Measurements from ENCODE around the gene SLC66A2.
A peak's percentile ranks its signal among the peaks of the same experiment; 100 is the strongest.
"Not testable (repeated sequence)": the region's sequence is repeated elsewhere in the genome, so short reads cannot be mapped to it uniquely, and the experiment has no call there.

SLC66A2 gene

DNA sequence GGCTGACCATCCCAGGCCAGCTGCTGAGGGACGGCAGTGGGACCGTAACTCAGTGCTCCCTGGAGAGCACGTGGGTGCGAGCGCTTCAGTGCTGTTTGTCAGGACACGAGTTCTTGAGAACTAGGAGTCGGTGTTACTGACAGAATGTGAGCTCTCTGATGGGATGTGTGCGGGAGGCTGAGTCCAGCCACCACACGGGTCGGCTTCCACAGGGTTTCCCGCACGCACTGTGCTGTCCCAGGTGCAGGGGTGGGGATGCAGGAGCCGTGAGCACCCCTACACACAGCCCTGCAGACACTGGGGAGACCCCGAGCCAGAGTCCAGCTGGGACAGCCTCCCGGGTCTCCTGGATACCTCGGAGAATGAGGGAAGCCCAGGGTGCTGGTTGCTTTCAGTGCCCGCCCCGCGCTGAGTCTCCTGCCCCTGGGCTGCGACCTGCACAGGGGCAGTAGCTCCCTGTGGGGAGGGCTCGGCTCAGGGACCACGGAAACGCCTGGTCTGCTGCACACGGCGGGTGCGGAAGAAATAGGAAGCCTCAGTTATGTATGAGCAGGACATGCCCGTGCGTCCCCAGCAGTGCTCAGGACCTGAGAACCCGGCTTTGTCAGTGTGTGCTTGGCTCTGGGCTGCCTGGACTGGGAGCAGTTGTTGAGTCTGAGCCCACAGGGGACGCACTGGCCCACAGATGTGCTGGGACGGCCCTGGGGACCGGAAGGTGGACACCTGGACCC, 82.5 kb downstream of the SLC66A2 start:
- ATAC-seq (replicated peaks), result no peak

DNA sequence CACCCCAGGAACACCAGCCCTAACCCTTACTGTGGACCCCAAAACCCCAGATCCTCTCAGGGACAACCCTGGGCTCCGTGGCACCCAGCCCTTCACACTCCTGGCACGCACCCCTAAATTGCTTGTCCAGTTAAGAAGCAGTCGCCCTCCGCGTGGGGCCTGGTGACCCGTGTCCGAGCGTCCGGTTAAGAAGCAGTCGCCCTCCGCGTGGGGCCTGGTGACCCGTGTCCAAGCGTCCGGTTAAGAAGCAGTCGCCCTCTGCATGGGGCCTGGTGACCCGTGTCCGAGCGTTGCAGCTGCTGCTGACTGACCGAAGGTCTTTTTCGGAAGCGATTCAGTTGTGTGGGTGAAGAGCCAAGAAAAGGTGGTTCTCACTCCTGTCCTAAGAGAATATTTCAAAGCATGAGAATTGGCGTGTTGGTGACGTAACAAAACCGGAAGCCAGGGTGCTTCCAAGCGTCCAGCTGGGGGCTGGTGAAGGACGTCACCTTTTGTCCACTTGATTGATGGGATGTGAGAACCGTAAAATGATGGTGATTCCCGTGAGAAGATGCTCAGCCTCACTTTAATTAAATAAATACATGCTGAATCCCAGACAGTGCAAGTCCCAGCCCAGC, 83.2 kb downstream of the SLC66A2 start:
- H3K27ac Mint-ChIP-seq, result no peak overlapping the region
- H3K4me1 Mint-ChIP-seq, result peaks cover 0 to 5% of the 10 kb centered on the region in 2 donors
- no peaks in the 10 kb centered on the region for H3K9me3 Mint-ChIP-seq
- ATAC-seq (replicated peaks) (no peak), DNase-seq (no peak)
- H3K36me3 Mint-ChIP-seq, result no peaks in the 10 kb centered on the region
- no peak overlapping the region for H3K4me3 Mint-ChIP-seq
- peaks cover 0 to 4% of the 10 kb centered on the region in 2 donors for H3K27me3 Mint-ChIP-seq

More for the DNA sequence above, 82.5 kb downstream of the SLC66A2 start:
- peaks cover 0 to 4% of the 10 kb centered on the region in 2 donors for H3K27me3 Mint-ChIP-seq
- peaks cover 0 to 5% of the 10 kb centered on the region in 2 donors for H3K4me1 Mint-ChIP-seq
- no peaks in the 10 kb centered on the region for H3K9me3 Mint-ChIP-seq
- no peak overlapping the region for H3K4me3 Mint-ChIP-seq
- no peak overlapping the region for H3K27ac Mint-ChIP-seq
- no peak for DNase-seq
- H3K36me3 Mint-ChIP-seq, result no peaks in the 10 kb centered on the region

DNA sequence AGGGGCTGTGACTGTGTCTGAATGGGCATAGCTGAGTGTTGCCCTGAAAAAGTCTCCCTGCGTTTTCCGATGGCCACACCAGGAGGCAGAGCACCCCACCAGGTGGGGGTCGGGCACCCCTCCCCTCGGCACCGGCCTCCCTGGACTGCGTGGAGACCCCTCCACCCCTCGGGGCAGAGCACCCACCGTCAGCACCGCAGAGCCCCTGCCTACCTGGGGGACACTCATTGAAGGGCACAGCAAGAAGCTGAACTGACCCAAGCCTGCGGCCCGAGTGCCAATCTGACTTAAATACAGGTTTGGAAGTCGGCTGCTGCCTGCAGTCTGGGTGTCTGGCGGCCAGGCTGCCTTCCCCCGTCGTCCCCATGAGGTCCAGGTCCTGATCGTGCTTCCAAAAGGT, 83.8 kb downstream of the SLC66A2 start:
- ATAC-seq (replicated peaks) (no peak), DNase-seq (no peak)
- H3K27ac Mint-ChIP-seq, result no peak overlapping the region
- H3K4me3 Mint-ChIP-seq, result no peak overlapping the region
- H3K9me3 Mint-ChIP-seq, result peaks cover 0 to under 1% of the 10 kb centered on the region in 2 donors
- peaks cover 0 to 4% of the 10 kb centered on the region in 2 donors for H3K27me3 Mint-ChIP-seq
- peaks cover 0 to 4% of the 10 kb centered on the region in 2 donors for H3K4me1 Mint-ChIP-seq
- H3K36me3 Mint-ChIP-seq, result no peaks in the 10 kb centered on the region

DNA sequence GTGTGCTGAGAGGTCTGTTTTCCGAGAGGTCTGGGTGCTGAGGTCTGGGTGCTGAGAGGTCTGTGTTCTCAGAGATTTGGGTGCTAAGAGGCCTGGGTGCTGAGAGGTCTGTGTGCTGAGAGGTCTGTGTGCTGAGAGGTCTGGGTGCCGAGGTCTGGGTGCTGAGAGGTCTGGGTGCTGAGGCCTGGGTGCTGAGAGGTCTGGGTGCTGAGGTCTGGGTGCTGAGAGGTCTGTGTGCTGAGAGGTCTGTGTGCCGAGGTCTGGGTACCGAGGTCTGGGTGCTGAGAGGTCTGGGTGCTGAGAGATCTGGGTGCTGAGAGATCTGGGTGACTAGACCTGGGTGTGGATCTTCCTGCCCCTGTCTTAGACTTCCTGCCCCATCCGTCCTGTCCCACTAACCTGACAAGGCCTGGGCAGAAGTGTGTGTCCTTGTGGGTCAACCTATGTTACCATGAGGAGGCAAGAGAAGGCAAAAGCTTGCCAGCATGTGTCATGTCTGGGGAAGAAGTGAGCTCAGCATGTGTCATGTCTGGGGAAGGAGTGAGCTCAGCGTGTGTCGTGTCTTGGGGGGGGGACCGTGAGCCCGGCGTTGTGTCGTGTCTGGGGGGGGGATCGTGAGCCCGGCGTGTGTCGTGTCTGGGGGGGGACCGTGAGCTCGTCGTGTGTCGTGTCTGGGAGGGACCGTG, 84.4 kb downstream of the SLC66A2 start:
- Mint-ChIP-seq H3K9me3 (peaks cover under 1 to 3% of the 10 kb centered on the region in 2 donors), H3K4me3 (no peak overlapping the region), H3K27ac (no peak overlapping the region), H3K36me3 (no peaks in the 10 kb centered on the region), H3K27me3 (peaks cover under 1 to 3% of the 10 kb centered on the region in 2 donors), H3K4me1 (no peaks in the 10 kb centered on the region)
- DNase-seq, result no peak
- no peak for ATAC-seq (replicated peaks)

DNA sequence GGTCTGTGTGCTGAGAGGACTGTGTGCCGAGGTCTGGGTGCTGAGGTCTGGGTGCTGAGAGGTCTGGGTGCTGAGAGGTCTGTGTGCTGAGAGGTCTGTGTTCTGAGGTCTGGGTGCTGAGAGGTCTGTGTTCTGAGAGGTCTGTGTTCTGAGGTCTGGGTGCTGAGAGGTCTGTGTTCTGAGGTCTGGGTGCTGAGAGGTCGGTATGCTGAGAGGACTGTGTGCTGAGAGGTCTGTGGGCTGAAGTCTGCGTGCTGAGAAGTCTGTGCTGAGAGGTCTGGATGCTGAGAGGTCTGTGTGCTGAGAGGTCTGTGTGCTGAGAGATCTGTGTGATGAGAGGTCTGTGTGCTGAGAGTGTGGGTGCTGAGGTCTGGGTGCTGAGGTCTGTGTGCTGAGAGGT, 85.5 kb downstream of the SLC66A2 start:
- not testable (repeated sequence) for H3K9me3 Mint-ChIP-seq; H3K36me3 Mint-ChIP-seq; DNase-seq; H3K4me3 Mint-ChIP-seq; H3K27ac Mint-ChIP-seq; H3K4me1 Mint-ChIP-seq; ATAC-seq (replicated peaks); H3K27me3 Mint-ChIP-seq

DNA sequence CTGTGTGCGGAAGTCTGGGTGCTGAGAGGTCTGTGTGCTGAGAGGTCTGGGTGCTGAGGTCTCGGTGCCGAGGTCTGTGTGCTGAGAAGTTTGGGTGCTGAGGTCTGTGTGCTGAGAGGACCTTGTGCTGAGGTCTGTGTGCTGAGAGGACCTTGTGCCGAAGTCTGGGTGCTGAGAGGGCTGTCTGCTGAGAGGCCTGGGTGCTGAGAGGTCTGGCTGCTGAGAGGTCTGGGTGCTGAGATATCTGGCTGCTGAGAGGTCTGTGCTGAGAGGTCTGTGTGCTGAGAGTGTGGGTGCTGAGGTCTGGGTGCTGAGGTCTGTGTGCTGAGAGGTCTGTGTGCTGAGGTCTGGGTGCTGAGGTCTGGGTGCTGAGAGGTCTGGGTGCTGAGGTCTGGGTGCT, 86.5 kb downstream of the SLC66A2 start:
- peaks cover 3 to 13% of the 10 kb centered on the region in 2 donors for H3K27me3 Mint-ChIP-seq
- not testable (repeated sequence) for ATAC-seq (replicated peaks); DNase-seq; H3K36me3 Mint-ChIP-seq; H3K4me1 Mint-ChIP-seq; H3K9me3 Mint-ChIP-seq; H3K4me3 Mint-ChIP-seq; H3K27ac Mint-ChIP-seq

DNA sequence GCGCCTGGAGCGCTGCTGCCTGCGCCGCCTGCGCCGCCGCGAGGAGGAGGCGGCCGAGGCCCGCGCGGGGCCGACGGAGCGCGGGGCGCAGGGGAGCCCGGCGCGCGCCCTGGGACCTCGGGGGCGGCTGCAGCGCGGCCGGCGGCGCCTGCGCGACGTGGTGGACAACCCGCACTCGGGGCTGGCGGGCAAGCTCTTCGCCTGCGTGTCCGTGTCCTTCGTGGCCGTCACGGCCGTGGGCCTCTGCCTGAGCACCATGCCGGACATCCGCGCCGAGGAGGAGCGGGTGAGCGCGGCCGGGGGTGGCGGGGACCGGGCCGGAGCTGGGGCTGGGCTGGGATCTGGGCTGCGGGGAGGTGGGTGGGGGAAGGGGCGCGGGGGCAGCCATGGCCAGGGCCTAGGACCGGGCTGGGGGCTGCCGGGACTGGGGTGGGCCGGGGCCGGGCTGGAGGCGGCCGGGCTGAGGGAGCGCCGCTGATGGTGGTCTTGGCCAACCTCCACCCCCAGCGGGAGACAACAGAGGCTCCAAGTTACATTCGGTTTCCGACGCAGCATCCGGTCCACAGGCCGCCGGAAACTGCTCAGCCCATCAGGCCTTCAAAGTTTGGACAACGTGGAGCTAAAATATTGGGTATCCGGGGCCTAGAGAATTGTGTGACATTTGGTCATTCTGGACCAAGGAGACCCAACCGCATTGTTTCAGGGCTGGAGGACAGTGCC, 87.3 kb downstream of the SLC66A2 start:
- Mint-ChIP-seq H3K9me3 (peaks cover 7 to 8% of the 10 kb centered on the region in 2 donors), H3K4me1 (no peaks in the 10 kb centered on the region), H3K36me3 (no peaks in the 10 kb centered on the region), H3K27me3 (peaks cover 3 to 13% of the 10 kb centered on the region in 2 donors), H3K27ac (no peak overlapping the region), H3K4me3 (no peak overlapping the region)
- ATAC-seq (replicated peaks), result no peak
- no peak for DNase-seq

DNA sequence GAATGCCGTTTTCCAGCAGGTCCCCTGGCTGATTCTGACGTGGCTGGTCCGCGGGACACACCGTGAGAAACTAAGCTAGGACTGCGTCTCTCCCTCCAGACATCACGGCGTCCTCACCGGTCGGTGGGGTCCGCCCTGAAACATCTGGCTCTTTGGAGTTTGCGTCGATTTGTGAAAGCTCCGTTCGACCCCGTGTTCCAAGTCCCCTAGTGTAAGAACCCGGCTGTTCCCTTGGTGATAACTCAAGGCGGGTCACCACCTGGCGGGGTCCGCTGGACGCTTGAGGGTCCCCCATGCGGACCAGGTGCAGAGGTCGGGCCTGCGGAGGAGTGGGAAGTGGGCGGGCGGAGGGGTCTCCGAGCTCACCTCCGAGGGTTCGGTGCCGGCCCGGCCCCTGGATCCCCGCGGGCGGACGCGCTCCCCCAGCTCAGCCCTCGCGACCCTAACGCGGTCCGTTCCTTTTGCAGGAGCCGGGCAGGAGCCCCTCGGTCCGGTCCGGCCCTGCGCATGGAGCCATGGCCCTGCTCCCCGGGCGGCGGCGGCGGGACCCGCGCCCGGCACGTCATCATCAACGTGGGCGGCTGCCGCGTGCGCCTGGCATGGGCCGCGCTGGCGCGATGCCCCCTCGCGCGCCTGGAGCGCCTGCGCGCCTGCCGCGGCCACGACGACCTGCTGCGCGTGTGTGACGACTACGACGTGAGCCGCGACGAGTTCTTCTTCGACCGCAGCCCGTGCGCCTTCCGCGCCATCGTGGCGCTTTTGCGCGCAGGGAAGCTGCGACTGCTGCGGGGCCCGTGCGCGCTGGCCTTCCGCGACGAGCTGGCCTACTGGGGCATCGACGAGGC, 88.1 kb downstream of the SLC66A2 start:
- ATAC-seq (replicated peaks) (no peak), DNase-seq (no peak)
- H3K9me3 Mint-ChIP-seq, result peaks cover 7 to 8% of the 10 kb centered on the region in 2 donors
- no peaks in the 10 kb centered on the region for H3K4me1 Mint-ChIP-seq
- peaks cover 3 to 13% of the 10 kb centered on the region in 2 donors for H3K27me3 Mint-ChIP-seq
- H3K36me3 Mint-ChIP-seq, result no peaks in the 10 kb centered on the region
- H3K4me3 Mint-ChIP-seq, result no peak overlapping the region
- H3K27ac Mint-ChIP-seq, result no peak overlapping the region

DNA sequence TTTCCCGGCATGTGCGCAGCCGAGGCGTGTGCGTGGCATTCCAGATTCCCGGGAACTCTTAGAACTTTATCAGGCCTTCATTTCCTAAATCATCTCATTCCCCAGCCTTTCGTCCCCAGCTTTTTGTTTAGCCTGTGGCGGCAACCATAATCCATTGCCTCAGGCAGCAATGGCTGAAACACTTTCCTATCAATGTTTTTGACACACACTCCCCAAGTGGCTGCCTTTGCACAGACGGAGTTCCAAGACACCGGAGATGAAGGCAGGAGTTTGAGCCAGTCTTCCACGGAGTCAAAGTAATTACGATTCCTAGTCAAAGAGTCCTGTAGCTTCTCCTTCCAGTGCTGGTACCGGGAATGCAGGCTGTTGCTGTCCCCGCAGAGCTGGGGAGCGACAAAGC, 88.9 kb downstream of the SLC66A2 start:
- Mint-ChIP-seq H3K9me3 (peaks cover 7 to 8% of the 10 kb centered on the region in 2 donors), H3K4me1 (peaks cover 0 to under 1% of the 10 kb centered on the region in 2 donors), H3K27ac (no peak overlapping the region), H3K36me3 (no peaks in the 10 kb centered on the region), H3K27me3 (peaks cover 3 to 13% of the 10 kb centered on the region in 2 donors), H3K4me3 (no peak overlapping the region)
- ATAC-seq (replicated peaks), result no peak
- no peak for DNase-seq

DNA sequence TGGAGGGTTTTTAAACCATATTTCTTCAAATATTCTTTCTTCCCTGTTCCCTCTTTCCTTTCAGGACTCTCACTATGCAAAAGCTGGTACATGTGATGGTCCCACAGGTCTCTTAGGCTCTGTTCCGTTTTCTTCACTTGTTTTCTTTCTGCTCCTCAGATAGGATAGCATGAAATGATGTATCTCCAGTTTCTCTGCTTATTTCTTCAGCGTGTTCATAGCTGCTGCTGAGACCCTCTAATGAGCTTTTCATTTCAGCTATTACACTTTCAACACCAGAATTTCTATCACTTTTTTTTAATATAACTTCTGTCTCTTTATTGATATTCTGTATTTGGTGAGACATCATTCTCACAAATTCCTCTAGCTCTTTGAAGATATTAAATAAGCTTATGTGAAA, 89.8 kb downstream of the SLC66A2 start:
- no peak overlapping the region for H3K4me3 Mint-ChIP-seq
- no peaks in the 10 kb centered on the region for H3K36me3 Mint-ChIP-seq
- H3K4me1 Mint-ChIP-seq, result peaks cover 6 to 10% of the 10 kb centered on the region in 2 donors
- ATAC-seq (replicated peaks), result no peak
- no peak for DNase-seq
- H3K9me3 Mint-ChIP-seq, result peaks cover 7 to 8% of the 10 kb centered on the region in 2 donors
- H3K27ac Mint-ChIP-seq, result no peak overlapping the region
- peaks cover 9 to 13% of the 10 kb centered on the region in 2 donors for H3K27me3 Mint-ChIP-seq

DNA sequence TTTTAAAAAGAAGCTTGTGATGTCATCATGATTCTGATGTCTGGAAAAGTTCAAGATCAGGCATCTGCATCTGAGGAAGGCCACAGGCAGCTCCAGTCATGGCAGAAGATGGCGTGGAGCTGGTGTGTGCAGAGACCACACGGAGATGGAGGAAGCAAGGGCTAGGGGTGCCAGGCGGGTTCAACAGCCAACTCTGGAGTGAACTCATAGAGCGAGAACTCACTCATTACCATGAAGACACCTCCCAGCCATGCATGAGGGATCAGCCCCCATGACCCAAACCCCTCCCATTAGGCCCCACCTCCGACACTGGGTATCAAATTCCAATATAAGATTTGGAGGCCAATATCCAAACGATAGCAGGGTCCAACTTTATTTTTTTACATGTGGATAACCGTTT, 92.1 kb downstream of the SLC66A2 start:
- Mint-ChIP-seq H3K9me3 (peaks cover 7 to 8% of the 10 kb centered on the region in 2 donors), H3K4me3 (no peak overlapping the region), H3K4me1 (peaks cover 18 to 32% of the 10 kb centered on the region in 2 donors), H3K36me3 (no peaks in the 10 kb centered on the region), H3K27me3 (peaks cover 13 to 15% of the 10 kb centered on the region in 2 donors), H3K27ac (peak overlapping the region; percentile 48)
- no peak for DNase-seq
- ATAC-seq (replicated peaks), result no peak

DNA sequence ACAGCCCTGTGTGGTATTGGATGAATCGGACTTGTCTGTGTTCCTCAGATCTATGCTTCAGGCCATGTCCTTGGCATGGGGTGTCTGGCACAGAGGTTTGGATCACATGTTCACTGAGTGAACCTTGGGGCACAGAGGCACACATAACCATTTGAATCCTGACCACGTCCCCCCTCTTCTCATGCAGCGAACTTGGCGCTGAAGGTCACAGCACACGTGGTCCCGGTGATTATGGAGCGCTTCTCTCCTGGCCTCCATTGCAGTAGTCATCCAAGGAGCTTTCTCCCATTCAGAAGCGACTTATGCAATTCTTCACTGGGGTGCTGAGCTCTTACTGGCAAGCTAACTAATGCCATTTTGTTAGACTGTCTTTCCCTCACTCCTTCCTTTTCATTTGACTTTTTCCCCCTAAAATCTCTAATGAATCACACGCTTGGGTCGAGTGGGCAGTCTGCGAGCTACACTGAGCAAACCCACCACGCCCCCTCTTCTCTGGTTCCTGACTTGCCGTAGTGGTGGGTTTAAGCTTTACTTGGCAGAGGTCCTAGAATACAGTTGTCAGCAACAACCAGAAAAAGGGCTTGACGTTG, 94.3 kb downstream of the SLC66A2 start:
- peaks cover 18 to 42% of the 10 kb centered on the region in 2 donors for H3K4me1 Mint-ChIP-seq
- peak overlapping the region; percentile 47 to 61 for H3K4me3 Mint-ChIP-seq
- peaks cover 6 to 7% of the 10 kb centered on the region in 2 donors for H3K9me3 Mint-ChIP-seq
- H3K27me3 Mint-ChIP-seq, result peaks cover 17 to 21% of the 10 kb centered on the region in 2 donors
- no peak for DNase-seq
- no peaks in the 10 kb centered on the region for H3K36me3 Mint-ChIP-seq
- peak overlapping the region; percentile 89 for H3K27ac Mint-ChIP-seq
- no peak for ATAC-seq (replicated peaks)
